Measurements from ENCODE around the gene PTRHD1. TPM values are rescaled to one million over a fixed set of nuclear protein-coding genes. Genes with fewer than 3 reads are reported as not detected.
"Not testable (repeated sequence)": the region's sequence is repeated elsewhere in the genome, so short reads cannot be mapped to it uniquely, and the experiment has no call there.

The PTRHD1 gene
- total RNA-seq, 1 donor from 2014 or later: 25.2 TPM

DNA sequence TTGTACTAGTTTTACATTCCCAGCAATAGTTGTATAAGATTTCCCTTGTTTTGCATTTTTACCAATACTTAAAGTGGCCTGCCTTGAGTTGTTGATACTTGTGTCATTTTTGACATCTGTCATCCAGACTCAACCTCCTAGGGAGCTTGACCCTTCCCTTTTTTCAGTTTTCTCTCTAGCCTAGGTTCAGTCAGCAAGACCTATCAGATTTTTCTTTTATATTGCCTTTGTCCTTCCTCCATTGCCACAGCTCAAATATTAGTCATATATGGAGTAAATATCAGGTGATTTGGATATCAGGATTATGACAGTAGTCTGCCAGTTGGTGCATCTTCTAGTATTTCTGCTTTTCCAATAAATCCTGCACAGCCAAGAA is 13.5 kb upstream of the PTRHD1 start:
- TF ChIP-seq, protein P1, sequence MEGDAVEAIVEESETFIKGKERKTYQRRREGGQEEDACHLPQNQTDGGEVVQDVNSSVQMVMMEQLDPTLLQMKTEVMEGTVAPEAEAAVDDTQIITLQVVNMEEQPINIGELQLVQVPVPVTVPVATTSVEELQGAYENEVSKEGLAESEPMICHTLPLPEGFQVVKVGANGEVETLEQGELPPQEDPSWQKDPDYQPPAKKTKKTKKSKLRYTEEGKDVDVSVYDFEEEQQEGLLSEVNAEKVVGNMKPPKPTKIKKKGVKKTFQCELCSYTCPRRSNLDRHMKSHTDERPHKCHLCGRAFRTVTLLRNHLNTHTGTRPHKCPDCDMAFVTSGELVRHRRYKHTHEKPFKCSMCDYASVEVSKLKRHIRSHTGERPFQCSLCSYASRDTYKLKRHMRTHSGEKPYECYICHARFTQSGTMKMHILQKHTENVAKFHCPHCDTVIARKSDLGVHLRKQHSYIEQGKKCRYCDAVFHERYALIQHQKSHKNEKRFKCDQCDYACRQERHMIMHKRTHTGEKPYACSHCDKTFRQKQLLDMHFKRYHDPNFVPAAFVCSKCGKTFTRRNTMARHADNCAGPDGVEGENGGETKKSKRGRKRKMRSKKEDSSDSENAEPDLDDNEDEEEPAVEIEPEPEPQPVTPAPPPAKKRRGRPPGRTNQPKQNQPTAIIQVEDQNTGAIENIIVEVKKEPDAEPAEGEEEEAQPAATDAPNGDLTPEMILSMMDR (IDR thresholded peaks at IDR 0.05; ENCODE audit: partially characterized antibody, unreplicated experiment): no peak
- no peak for DNase-seq
- no peak overlapping the region for H3K4me3 Mint-ChIP-seq (ENCODE audit: unreplicated experiment)

DNA sequence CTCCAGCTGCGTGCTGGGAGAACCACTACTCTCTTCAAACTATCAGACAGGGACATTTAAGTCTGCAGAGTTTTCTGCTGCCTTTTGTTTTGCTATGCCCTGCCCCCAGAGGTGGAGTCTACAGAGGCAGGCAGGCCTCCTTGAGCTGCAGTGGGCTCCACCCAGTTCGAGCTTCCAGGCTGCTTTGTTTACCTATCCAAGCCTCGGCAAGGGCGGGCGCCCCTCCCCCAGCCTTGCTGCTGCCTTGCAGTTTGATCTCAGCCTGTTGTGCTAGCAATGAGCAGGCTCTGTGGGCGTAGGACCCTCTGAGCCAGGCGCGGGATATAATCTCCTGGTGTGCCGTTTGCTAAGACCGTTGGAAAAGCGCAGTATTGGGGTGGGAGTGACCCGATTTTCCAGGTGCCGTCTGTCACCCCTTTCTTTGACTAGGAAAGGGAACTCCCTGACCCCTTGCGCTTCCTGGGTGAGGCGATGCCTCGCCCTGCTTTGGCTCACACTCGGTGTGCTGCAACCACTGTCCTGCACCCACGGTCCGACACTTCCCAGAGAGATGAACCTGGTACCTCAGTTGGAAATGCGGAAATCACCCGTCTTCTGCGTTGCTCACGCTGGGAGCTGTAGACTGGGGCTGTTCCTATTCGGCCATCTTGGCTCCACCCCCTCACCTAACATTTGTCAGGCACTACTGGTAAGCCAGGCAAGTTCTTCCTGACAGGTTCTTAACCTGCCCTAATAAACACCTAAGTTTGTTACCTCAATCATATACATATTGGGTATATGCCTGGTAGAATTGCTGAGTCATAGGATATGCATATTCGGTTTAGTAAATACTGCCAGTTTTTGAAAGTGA is 12.8 kb upstream of the PTRHD1 start:
- not testable (repeated sequence) for H3K4me1 Mint-ChIP-seq (ENCODE audit: low read depth, unreplicated experiment); H3K27me3 Mint-ChIP-seq (ENCODE audit: unreplicated experiment); H3K27ac Mint-ChIP-seq (ENCODE audit: unreplicated experiment); H3K4me3 Mint-ChIP-seq (ENCODE audit: unreplicated experiment); DNase-seq; H3K9me3 Mint-ChIP-seq (ENCODE audit: unreplicated experiment)
- H3K36me3 Mint-ChIP-seq (ENCODE audit: unreplicated experiment): peaks cover 24% of the 10 kb centered on the region

More for the DNA sequence above, 13.5 kb upstream of the PTRHD1 start:
- no peaks in the 10 kb centered on the region for H3K27me3 Mint-ChIP-seq (ENCODE audit: unreplicated experiment)
- H3K4me1 Mint-ChIP-seq (ENCODE audit: low read depth, unreplicated experiment): no peaks in the 10 kb centered on the region
- peaks cover 6% of the 10 kb centered on the region for H3K9me3 Mint-ChIP-seq (ENCODE audit: unreplicated experiment)
- H3K36me3 Mint-ChIP-seq (ENCODE audit: unreplicated experiment): peaks cover 24% of the 10 kb centered on the region
- H3K27ac Mint-ChIP-seq (ENCODE audit: unreplicated experiment): no peak overlapping the region

DNA sequence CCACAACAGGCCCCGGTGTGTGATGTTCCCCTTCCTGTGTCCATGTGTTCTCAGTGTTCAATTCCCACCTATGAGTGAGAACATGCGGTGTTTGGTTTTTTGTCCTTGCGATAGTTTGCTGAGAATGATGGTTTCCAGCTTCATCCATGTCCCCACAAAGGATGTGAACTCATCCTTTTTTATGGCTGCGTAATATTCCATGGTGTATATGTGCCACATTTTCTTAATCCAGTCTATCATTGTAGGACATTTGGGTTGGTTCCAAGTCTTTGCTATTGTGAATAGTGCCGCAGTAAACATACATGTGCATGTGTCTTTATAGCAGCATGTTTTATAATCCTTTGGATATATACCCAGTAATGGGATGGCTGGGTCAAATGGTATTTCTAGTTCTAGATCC is 7.3 kb upstream of the PTRHD1 start:
- H3K9me3 Mint-ChIP-seq (ENCODE audit: unreplicated experiment); H3K27ac Mint-ChIP-seq (ENCODE audit: unreplicated experiment); H3K4me3 Mint-ChIP-seq (ENCODE audit: unreplicated experiment); H3K27me3 Mint-ChIP-seq (ENCODE audit: unreplicated experiment); H3K4me1 Mint-ChIP-seq (ENCODE audit: low read depth, unreplicated experiment); DNase-seq: not testable (repeated sequence)
- H3K36me3 Mint-ChIP-seq (ENCODE audit: unreplicated experiment): peaks cover 19% of the 10 kb centered on the region

DNA sequence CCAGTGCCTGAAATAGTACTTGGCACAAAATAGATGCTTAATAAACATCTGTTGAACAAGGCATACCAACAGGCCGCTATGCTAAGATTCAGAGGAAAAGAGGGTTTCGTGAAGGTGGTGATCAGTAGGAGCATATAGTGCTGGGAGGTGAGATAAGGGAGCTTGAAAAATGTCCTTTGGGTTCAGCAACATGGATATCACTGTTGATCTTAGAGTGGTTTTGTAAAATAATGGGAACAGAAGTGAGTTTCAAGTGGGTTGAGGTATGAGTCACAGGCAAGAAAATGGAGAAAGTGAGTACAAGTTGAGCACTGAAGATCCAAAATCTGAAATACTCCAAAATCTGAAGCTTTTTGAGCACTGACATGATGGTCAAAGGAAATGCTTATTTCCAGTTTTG is 4.5 kb upstream of the PTRHD1 start:
- Mint-ChIP-seq H3K9me3 (ENCODE audit: unreplicated experiment) (peaks cover 1% of the 10 kb centered on the region), H3K27ac (ENCODE audit: unreplicated experiment) (no peak overlapping the region), H3K36me3 (ENCODE audit: unreplicated experiment) (peaks cover 4% of the 10 kb centered on the region), H3K27me3 (ENCODE audit: unreplicated experiment) (peaks cover 14% of the 10 kb centered on the region), H3K4me1 (ENCODE audit: low read depth, unreplicated experiment) (peaks cover 9% of the 10 kb centered on the region), H3K4me3 (ENCODE audit: unreplicated experiment) (no peak overlapping the region)
- TF ChIP-seq, protein P1 (IDR thresholded peaks at IDR 0.05; ENCODE audit: partially characterized antibody, unreplicated experiment): no peak
- DNase-seq: no peak

DNA sequence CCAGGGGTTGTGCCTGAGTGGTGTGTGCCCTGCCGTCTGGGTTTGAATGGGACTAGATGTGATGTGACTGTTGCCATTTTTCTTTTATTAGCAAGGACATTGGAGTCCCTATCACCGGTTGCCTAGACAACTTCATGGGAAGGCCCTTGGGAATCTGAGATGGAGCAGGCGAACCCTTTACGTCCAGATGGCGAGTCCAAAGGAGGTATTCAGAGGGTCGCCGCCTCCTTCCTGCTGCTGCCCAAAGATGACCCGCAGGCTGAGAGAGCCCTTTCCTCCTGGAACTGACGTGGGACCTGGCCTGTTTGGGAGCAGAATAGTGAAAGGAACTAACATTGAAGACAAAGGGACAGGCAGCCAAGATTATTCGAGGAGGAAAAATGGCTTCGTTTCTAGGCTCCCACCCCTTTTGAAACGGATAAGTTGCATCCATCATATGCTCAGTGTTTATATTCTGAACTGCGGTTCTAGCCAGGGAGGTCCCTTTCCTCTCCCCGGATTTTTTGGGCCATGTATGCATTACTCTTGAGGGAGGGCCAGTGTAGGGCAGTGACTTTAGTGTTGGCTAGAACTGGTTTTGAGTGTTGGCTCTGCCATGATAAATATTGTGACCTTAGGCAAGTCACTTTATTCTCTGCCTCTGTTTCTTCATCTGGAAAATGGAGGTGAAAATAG is 707 bp upstream of the PTRHD1 start:
- Mint-ChIP-seq H3K4me1 (ENCODE audit: low read depth, unreplicated experiment) (peaks cover 12% of the 10 kb centered on the region), H3K27ac (ENCODE audit: unreplicated experiment) (peak overlapping the region; percentile 100), H3K27me3 (ENCODE audit: unreplicated experiment) (peaks cover 15% of the 10 kb centered on the region), H3K4me3 (ENCODE audit: unreplicated experiment) (peak overlapping the region; percentile 97), H3K36me3 (ENCODE audit: unreplicated experiment) (peaks cover 4% of the 10 kb centered on the region), H3K9me3 (ENCODE audit: unreplicated experiment) (no peaks in the 10 kb centered on the region)
- DNase-seq: peak; percentile 73
- TF ChIP-seq, protein P1 (IDR thresholded peaks at IDR 0.05; ENCODE audit: partially characterized antibody, unreplicated experiment): no peak

DNA sequence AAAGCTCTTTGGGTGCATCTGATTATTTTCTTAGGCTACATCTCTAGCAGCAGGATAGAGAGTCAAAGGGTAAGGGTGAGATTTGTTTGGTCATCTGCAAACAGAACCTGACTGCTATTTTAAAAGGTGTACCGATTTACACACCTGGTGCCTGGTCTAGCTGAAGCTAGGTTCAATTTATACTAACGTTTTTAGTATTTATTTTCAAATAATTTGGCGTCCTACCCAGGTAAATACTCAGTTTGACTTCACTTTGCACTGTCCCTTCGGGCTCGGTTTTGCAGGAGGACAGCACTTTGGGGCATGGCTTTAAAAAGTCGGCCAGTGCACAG is 683 bp downstream of the PTRHD1 start:
- Mint-ChIP-seq H3K4me1 (ENCODE audit: low read depth, unreplicated experiment) (peaks cover 12% of the 10 kb centered on the region), H3K27ac (ENCODE audit: unreplicated experiment) (peak overlapping the region; percentile 100), H3K27me3 (ENCODE audit: unreplicated experiment) (peaks cover 15% of the 10 kb centered on the region), H3K4me3 (ENCODE audit: unreplicated experiment) (peak overlapping the region; percentile 97), H3K9me3 (ENCODE audit: unreplicated experiment) (no peaks in the 10 kb centered on the region), H3K36me3 (ENCODE audit: unreplicated experiment) (no peaks in the 10 kb centered on the region)
- TF ChIP-seq, protein P1 (IDR thresholded peaks at IDR 0.05; ENCODE audit: partially characterized antibody, unreplicated experiment): no peak
- no peak for DNase-seq

Data from glutamatergic neuron (in vitro differentiated cells).